NCI-H345 (cell line): Measurements from ENCODE around the gene ZFPL1.
A peak's percentile ranks its signal among the peaks of the same experiment; 100 is the strongest.

ENCODE experiments used
- DNase-seq: peaks from one replicate; lab custom pipeline; 2025; lab: John Stamatoyannopoulos, UW

Gene ZFPL1

DNA sequence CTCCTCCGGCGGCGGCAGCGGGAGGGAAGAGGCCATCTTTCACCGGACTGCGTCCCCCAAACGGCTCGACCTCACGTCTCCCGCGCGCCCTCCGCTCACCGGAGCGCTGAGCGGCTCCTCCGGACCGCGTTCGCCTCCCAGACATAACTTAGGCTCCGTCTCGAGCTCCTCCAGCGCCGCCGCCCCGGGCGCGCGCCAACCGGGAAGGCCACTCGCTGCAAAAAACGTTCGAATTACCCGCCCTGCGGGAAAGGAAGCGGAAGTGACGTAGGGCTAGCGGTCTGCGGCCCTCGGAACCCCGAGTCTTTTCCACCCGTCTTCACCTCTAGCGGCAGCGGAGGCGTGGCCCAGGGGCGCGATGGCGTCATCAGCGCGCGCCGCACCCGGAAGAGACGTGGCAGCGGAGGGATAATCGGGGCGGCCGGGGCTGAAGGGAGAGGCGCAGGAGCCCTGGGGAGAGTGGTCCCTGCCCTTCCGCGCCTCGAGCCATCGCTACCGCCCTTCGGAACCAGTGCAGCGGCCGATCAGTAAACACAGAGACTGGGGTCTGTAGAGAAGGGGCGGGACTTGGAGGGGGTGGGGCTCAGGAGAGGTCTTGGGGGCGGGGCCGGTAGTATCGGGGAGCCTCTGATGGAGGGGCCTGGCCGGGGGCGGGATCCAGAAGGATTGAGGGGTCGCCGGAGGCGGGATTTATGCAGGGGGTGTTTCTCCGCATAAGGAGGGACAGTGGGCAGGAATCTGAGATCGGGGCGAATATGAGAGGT is at the start of gene ZFPL1, which contains the start of gene CDCA5:
TSS of gene ZFPL1 (plus strand) at position 389 of the 764 bp plus-strand sequence. CDS start 477 bp downstream, outside the sequence.
TSS of gene CDCA5 (minus strand) at position 207 of the 764 bp plus-strand sequence. CDS start at position 145, 62 bp downstream.
- peak; percentile 96 for DNase-seq

- DNase-seq, result no peak
These were observed 49.6 kb upstream of the ZFPL1 start for GRCh38 chr11:65034423-65034822.

DNA sequence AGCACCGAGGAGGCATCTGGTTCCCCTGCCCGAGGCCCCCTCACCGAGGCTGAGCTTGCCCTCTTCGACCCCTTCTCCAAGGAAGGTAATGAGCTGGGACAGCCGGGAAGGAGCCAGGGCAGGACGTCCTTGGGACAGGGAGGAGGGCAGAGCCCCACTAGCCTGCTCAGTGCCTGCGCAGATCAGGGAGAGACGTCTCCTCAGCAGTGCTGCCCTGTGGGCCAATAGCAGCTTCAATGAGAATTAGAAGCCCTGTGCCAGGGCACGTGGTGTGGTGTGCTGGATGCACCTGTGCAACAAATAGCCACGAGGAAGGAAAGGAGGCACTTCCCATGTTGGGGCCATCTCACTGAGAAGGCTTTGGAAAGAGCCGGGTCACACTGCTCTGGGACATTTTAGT is 48.4 kb upstream of the ZFPL1 start:
- no peak for DNase-seq

GRCh38 chr11:65036931-65037330 is 47.1 kb upstream of the ZFPL1 start:
- DNase-seq, result no peak

DNA sequence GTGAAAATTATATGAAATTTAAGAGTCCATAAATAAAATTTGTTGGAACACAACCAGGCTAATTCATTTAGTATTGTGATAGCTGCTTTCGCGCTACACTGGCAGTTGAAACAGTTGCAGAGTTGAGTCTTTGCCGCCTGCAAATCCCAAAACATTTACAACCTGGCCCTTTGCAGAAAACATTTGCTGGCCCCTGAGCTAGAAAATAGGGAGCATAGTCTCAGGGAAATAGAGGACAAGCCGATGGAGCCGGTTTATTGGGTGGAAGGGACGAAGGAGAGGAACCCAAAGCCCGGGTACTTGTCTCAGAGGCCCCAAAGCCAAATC is 43.5 kb upstream of the ZFPL1 start:
- DNase-seq, result no peak

DNA sequence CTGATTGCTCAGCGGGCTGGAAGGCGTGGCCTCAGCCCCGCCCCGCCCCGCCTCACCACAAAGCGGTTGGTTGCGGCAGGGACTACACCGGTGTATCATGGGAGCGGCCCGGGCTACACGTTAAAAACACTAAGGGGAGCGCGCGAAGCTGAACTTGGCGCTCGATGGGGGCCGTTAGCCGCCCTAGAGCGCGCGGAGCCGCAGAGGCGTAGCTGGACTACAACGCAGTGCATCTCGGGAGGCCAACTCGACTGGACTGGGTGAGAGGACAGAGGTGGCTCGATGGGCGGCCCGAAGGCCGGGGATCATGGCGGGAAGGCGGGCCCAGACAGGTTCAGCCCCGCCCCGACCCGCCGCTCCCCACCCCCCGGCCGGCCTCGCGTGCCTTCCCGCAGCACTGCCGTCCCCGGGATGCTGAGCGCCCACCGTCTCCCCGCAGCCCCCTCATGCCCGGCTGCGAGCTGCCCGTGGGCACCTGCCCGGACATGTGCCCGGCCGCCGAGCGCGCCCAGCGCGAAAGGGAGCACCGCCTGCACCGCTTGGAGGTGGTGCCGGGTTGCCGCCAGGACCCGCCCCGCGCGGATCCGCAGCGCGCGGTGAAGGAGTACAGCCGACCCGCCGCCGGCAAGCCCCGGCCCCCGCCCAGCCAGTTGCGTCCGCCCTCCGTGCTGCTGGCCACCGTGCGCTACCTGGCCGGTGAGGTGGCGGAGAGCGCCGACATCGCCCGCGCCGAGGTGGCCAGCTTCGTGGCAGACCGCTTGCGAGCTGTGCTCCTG is 43.0 kb upstream of the ZFPL1 start, which contains the start of gene SAC3D1:
TSS of gene SAC3D1 (plus strand) at position 364 of the 776 bp plus-strand sequence. CDS start at position 447, 83 bp downstream.
- DNase-seq, result peak; percentile 97

GRCh38 chr11:65042891-65043290 is 41.1 kb upstream of the ZFPL1 start:
- DNase-seq, result no peak

DNA sequence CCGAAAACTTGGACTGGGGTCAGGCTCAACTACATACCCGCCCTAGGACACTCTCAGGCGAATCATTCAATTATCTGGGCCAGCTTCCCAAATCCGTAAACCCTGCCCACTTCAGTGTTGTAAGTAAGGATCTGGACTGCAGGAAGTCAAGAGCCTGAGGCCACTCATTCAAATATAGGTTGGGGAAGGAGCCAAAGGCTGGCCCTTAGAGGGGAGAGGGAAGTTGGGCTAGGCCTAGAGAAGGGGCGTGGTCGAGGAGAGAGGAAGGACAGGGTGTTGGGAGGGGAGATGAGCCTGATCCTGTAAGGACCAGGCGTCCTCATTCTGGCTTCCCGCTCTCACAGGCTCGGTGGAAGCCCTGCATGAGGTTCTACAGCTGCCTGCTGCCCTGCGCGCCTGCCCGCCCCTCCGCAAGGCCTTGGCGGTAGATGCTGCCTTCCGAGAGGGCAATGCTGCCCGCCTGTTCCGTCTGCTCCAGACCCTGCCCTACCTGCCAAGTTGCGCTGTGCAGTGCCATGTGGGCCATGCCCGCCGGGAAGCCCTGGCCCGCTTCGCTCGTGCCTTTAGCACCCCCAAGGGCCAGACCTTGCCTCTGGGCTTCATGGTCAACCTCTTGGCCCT is 40.0 kb upstream of the ZFPL1 start:
- DNase-seq, result no peak

DNA sequence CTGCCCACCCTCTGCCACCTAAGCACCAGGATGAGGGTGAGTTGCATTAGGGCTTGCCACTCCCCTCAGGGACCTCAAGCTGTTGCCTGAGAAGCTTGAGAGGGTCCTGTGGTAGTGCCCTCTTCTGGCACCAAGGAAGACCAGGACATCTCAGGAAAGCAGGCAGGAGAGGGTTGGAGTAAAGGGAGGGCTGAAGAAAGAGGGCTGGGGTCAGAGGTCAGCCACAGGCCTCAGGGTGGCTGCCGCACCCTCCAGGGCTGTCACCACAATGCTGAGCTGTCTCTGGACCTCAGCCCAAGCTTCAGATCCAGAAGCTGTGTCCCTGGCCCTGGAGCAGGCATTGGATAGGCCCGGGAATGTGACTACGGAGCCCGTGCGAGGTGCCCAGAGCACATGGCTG is 39.0 kb upstream of the ZFPL1 start:
- DNase-seq, result no peak

- no peak for DNase-seq
These were observed 38.3 kb upstream of the ZFPL1 start for GRCh38 chr11:65045728-65046127.

DNA sequence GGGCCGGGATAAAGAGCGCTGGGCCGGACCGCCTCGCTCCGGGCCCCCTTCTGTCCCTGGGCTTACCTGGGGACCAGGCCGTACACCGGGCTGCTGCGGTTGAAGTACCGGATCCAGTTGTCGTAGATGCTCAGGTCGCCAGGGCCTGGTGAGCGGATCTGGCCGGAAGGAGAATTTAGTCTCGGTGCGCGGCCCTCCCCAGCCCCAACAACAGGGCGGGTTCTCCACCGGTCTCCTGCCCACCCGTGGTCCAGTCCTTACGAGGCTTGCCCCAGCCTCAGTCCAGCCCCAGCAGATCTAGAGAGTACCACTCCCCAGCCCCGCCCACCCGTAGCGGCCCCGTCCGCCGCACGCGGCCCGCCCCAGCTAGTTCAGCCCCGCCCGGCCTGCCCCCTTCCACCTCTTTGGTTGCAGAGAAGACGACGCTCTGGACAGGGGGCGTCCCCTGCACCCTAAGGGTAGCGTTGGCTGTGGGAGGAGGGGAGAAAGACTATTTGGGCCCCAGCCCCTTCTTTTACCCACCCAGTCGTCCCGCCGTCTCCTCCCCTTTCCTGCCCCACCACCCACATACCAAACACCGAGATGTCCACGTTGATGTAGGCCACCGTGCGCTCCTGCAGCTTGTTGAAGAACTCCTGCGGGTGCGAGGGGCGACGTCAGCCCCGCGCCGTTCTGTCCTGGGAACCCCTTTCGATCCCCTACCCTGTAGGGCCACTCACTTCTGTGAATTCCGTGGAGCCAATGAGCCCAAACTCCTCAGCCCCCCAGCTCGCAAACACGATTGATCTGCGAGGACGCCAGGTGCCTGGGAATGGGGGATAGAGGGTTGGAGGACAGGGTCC is 36.2 kb upstream of the ZFPL1 start:
- no peak for DNase-seq

- no peak for DNase-seq
These were observed 32.6 kb upstream of the ZFPL1 start for GRCh38 chr11:65051398-65051858.

DNA sequence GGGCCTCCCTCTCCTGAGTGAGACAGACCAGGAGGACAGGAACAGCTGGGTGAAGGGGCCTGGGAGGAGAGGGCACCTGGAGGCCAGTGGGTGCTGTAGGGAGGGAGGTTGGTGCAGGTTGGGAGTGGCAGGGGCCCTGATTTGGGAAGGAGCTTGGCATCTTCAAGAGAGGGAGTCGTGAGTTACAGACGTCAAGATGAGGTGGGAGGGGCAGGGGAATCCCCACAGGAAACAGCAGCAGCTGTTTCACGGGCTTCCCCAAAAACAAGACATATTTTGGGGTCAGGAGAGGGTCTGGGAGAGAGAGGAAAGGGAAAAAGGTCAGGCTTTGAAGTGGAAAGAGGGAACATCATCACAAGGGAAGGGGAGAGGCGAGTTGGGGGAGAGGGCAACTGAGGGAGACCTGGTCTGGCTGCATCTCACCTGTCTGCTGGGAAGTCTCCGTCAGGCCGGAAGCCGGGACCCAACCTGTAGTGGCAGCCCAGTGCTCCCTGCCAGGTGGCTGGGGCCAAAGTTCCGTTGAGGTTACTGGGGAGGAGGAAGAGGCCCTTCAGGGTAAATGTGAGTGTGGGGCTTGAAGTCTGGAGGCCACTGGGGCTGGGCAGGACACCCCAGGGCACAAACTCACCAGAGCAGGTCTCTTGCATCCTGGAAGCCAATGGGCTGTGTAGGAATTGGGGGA is 30.1 kb upstream of the ZFPL1 start:
- DNase-seq, result no peak

GRCh38 chr11:65055538-65055937 is 28.5 kb upstream of the ZFPL1 start:
- no peak for DNase-seq

DNA sequence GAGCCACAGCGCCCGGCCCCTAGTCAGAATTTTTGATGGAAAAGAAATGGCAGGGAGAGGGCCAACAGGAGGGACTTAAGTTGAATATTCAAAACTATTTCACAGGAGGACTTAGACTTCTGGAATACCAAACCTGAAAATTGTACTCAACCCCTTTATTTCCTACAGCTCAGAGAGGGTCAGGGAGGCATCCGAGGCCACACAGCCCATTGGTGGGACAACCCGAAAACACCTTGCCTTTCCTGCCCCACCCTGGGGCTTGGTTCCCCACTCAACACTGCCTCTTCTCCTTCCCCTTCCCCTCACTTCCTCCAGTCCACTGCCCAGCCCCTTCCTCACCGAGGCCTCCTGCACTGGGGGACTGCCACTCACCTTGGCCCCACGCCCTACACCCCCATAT is 27.0 kb upstream of the ZFPL1 start:
- no peak for DNase-seq

GRCh38 chr11:65057526-65057925 is 26.5 kb upstream of the ZFPL1 start:
- DNase-seq, result no peak

- DNase-seq, result peak; percentile 40
These were observed 26.0 kb upstream of the ZFPL1 start for GRCh38 chr11:65058012-65058411.

DNA sequence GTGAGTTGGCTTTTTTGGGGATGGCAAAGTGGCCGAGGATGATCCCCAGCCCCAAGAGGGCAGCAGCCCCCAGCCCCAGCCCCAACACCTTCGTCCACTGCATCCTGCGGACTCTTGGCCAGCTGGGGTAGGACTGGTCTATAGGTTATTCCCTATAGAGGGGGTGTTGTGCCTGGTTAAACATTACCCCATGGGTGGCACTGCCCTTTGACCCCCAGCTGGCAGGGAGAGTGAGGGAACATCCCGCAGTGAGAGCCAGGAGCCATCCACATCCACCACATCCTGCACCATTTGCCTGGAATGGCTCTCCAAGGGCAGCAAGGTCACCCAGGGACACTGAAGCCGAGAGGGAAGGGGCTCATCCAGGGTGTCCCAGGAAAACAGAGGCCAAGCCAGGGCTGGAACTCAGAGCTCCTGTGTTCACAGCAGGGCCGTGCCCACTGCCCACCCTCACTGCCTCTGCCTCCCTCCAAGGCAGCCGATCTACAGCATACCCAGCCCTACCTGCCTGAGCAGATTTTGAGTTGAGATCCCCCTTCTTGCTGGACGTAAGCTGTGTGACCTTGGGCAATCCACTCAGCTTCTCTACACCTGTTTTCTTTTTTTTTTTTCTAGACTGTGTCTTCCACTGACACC is 25.5 kb upstream of the ZFPL1 start, which contains the start of gene NAALADL1:
TSS of gene NAALADL1 (minus strand) at position 135 of the 636 bp plus-strand sequence. CDS start at position 103, 32 bp downstream.
- DNase-seq, result no peak

DNA sequence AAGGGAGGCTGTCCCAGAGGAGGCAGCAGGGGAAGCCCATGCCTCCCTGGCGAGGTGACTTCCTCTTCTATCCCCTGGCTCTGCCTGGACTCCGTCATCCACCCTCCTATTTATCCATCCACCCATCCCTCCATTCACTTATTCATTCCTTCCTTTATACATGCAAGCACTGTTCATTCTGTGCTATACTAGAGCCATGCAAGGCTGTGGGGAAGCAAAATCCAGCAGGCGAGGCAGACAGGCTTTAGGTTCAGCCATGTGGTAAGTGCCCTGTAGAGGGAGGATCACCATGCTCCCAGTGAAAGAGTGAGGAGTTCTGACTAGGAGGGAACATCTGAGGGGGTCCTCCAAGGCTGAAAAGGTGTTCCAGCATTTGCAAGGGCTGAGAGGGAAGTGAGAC is 24.5 kb upstream of the ZFPL1 start:
- DNase-seq, result no peak
